Smooth muscle cell (in vitro differentiated cells): ENCODE data around the gene COPZ1. TPM values are rescaled to one million over a fixed set of nuclear protein-coding genes. Genes with fewer than 3 reads are reported as not detected.
A peak's percentile ranks its signal among the peaks of the same experiment; 100 is the strongest.

Source experiments
- DNase-seq: peaks from one replicate; lab custom pipeline; 2025; ENCODE audit not compliant: unreplicated experiment; lab: John Stamatoyannopoulos, UW
- H2AFZ ChIP-seq: fragments of 200-600 bp; sonication (generic); 2 replicates; pipeline ENCODE4 v1.6.0; 2016; ENCODE audit warnings: antibody characterized with exemption, low read depth, mild to moderate bottlenecking
- H3F3A ChIP-seq: fragments of 200-600 bp; sonication (generic); 2 replicates; pipeline ENCODE4 v1.6.0; 2017; ENCODE audit warnings: antibody characterized with exemption, low read depth
- H3K27ac ChIP-seq: fragments of 200-600 bp; sonication (generic); 2 replicates; pipeline ENCODE4 v1.5.1; 2016; ENCODE audit warnings: low read depth, mild to moderate bottlenecking
- H3K27me3 ChIP-seq: fragments of 200-600 bp; sonication (generic); 2 replicates; pipeline ENCODE4 v1.6.1; 2016; ENCODE audit warnings: low read depth, mild to moderate bottlenecking
- H3K36me3 ChIP-seq: fragments of 200-600 bp; sonication (generic); 2 replicates; pipeline ENCODE4 v1.5.1; 2016; ENCODE audit warnings: low read depth
- H3K4me1 ChIP-seq: fragments of 200-600 bp; sonication (generic); 2 replicates; pipeline ENCODE4 v1.5.1; 2016; ENCODE audit warnings: low read depth
- H3K4me2 ChIP-seq: fragments of 200-600 bp; sonication (generic); 2 replicates; pipeline ENCODE4 v1.6.0; 2016; ENCODE audit warnings: mild to moderate bottlenecking
- H3K4me3 ChIP-seq: fragments of 200-600 bp; sonication (generic); 2 replicates; pipeline ENCODE4 v1.5.1; 2016; ENCODE audit warnings: mild to moderate bottlenecking
- H3K79me2 ChIP-seq: fragments of 200-600 bp; sonication (generic); 2 replicates; pipeline ENCODE4 v1.6.0; 2016; ENCODE audit warnings: low read depth, mild to moderate bottlenecking
- H3K9ac ChIP-seq: fragments of 200-600 bp; sonication (generic); 2 replicates; pipeline ENCODE4 v1.6.0; 2016; ENCODE audit warnings: low read depth
- H3K9me3 ChIP-seq: fragments of 200-600 bp; sonication (generic); replicated peaks from 2 replicates; pipeline ENCODE4 v1.5.1; 2016; ENCODE audit warnings: low read depth
- H4K20me1 ChIP-seq: fragments of 200-600 bp; sonication (generic); 2 replicates; pipeline ENCODE4 v1.6.0; 2016; ENCODE audit warnings: low read depth
- CTCF ChIP-seq: fragments of 200-600 bp; sonication (generic); IDR thresholded peaks from 2 replicates; pipeline ENCODE4 v1.5.1; 2017; ENCODE audit warnings: borderline replicate concordance, mild to moderate bottlenecking, antibody characterized with exemption; ENCODE audit not compliant: insufficient read depth, poor library complexity, severe bottlenecking
- WGBS: methylation state at CpG from one replicate; pipeline ENCODE4 v1.1.7; 2016; ENCODE audit warnings: low lambda C conversion rate; 5-methylcytosine and 5-hydroxymethylcytosine counted together
- polyA plus RNA-seq: library from polyadenylated mRNA; unstranded; fragments of >200 nt; fragmentation: Nextera tagmentation; extraction: Ambion mirVana; gene quantifications from 2 replicates; pipeline ENCODE4 v1.2.1, GENCODE V29; 2016
- total RNA-seq: library from RNA; depleted of rRNA; stranded (reverse); fragments of >200 nt; gene quantifications from 2 replicates; pipeline ENCODE4 v1.2.3, GENCODE V29; 2014

The COPZ1 gene
- total and polyA plus RNA-seq, 2 experiments from 2014 or later = 147 to 214 TPM

- no peak overlapping the region for H3K9ac ChIP-seq
- peaks cover 94% of the 10 kb centered on the region for H4K20me1 ChIP-seq
- peaks cover 14% of the 10 kb centered on the region for H3F3A ChIP-seq
- H3K4me1 ChIP-seq = peaks cover 46% of the 10 kb centered on the region
- H2AFZ ChIP-seq = no peak overlapping the region
- TF ChIP-seq CTCF = no peak
- H3K4me3 ChIP-seq = no peak overlapping the region
- no peaks in the 10 kb centered on the region for H3K9me3 ChIP-seq
- H3K79me2 ChIP-seq = peaks cover 60% of the 10 kb centered on the region
- no peak overlapping the region for H3K4me2 ChIP-seq
- no peak for DNase-seq
- WGBS = 83% methylated on average over 3 of the region's 3 CpGs
- no peaks in the 10 kb centered on the region for H3K36me3 ChIP-seq
- no peaks in the 10 kb centered on the region for H3K27me3 ChIP-seq
- H3K27ac ChIP-seq = peak overlapping the region; percentile 39
These were observed 13.1 kb downstream of the COPZ1 start for GRCh38 chr12:54337854-54338650.

GRCh38 chr12:54338698-54339296 lies 13.9 kb downstream of the COPZ1 start:
- Histone ChIP-seq H2AFZ (no peak overlapping the region), H3K9ac (no peak overlapping the region), H3K4me2 (no peak overlapping the region), H3K79me2 (peaks cover 53% of the 10 kb centered on the region), H4K20me1 (peaks cover 92% of the 10 kb centered on the region), H3K4me3 (no peak overlapping the region), H3K4me1 (peaks cover 46% of the 10 kb centered on the region), H3F3A (peaks cover 14% of the 10 kb centered on the region), H3K9me3 (no peaks in the 10 kb centered on the region), H3K27ac (peak overlapping the region; percentile 39), H3K27me3 (no peaks in the 10 kb centered on the region), H3K36me3 (peaks cover 7% of the 10 kb centered on the region)
- no peak for DNase-seq
- TF ChIP-seq CTCF = no peak
- 84% methylated on average over 4 of the region's 4 CpGs for WGBS

- peaks cover 46% of the 10 kb centered on the region for H3K4me1 ChIP-seq
- H3K36me3 ChIP-seq = peaks cover 12% of the 10 kb centered on the region
- no peak for DNase-seq
These were observed 15.9 kb downstream of the COPZ1 start for GRCh38 chr12:54340846-54341245.

More at GRCh38 chr12:54340846-54341245, 15.9 kb downstream of the COPZ1 start:
- H3K9ac ChIP-seq = no peak overlapping the region
- no peaks in the 10 kb centered on the region for H3K27me3 ChIP-seq
- H4K20me1 ChIP-seq = peaks cover 83% of the 10 kb centered on the region
- WGBS = 99% methylated on average over 7 of the region's 7 CpGs
- H3K9me3 ChIP-seq = no peaks in the 10 kb centered on the region
- no peak overlapping the region for H3K4me2 ChIP-seq
- no peak overlapping the region for H2AFZ ChIP-seq
- H3F3A ChIP-seq = peaks cover 14% of the 10 kb centered on the region
- no peak for TF ChIP-seq CTCF
- no peak overlapping the region for H3K27ac ChIP-seq
- H3K79me2 ChIP-seq = peaks cover 32% of the 10 kb centered on the region
- H3K4me3 ChIP-seq = no peak overlapping the region
